ENCODE measurements around the gene C6orf89.

Gene C6orf89

DNA sequence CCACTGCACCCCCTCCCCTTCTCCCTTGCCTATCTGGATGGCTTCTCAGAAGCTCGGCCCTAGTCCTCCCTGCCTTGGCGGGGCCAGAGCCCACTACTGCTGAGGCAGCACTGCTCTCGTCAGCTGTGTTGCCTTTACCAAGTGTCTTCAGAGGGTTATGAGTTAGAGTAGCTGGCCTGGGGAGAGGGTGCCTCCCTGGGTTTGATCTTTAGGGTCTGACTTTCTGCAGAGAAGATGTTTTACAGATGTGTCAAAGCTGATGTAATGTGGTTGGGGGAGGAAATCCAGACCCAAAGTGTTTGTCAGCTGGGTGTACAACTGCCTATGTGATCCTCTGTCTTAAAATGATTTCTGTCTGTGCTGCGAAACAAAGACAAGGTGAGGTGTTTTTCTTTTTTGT, 38.4 kb downstream of the C6orf89 start:
- Histone ChIP-seq H3K4me1 (ENCODE audit: low read depth, poor library complexity, severe bottlenecking) (no peaks in the 10 kb centered on the region), H3K4me3 (IDR thresholded peaks at IDR 0.05; ENCODE audit: insufficient read depth, low read depth, low read length) (no peak overlapping the region), H3K27ac (no peak overlapping the region), H4K20me1 (ENCODE audit: insufficient read depth) (no peaks in the 10 kb centered on the region), H3K36me3 (ENCODE audit: insufficient read depth) (no peaks in the 10 kb centered on the region), H3K27me3 (ENCODE audit: insufficient read depth, low read depth) (no peaks in the 10 kb centered on the region), H2AFZ (ENCODE audit: low read depth) (no peak overlapping the region), H3K79me2 (ENCODE audit: insufficient read depth, low read depth) (no peaks in the 10 kb centered on the region), H3K4me2 (no peak overlapping the region), H3K9ac (no peak overlapping the region)
- TF ChIP-seq CTCF (conservative IDR thresholded peaks at IDR 0.05; ENCODE audit: low read depth, low read length): no peak

- no peak overlapping the region for H3K4me2 ChIP-seq
- H2AFZ ChIP-seq (ENCODE audit: low read depth): no peak overlapping the region
- H3K27ac ChIP-seq: no peak overlapping the region
- no peak for TF ChIP-seq CTCF (conservative IDR thresholded peaks at IDR 0.05; ENCODE audit: low read depth, low read length)
- H3K9ac ChIP-seq: no peak overlapping the region
- H3K79me2 ChIP-seq (ENCODE audit: insufficient read depth, low read depth): no peaks in the 10 kb centered on the region
- no peaks in the 10 kb centered on the region for H3K36me3 ChIP-seq (ENCODE audit: insufficient read depth)
- H3K4me3 ChIP-seq (IDR thresholded peaks at IDR 0.05; ENCODE audit: insufficient read depth, low read depth, low read length): no peak overlapping the region
- no peaks in the 10 kb centered on the region for H4K20me1 ChIP-seq (ENCODE audit: insufficient read depth)
- no peaks in the 10 kb centered on the region for H3K27me3 ChIP-seq (ENCODE audit: insufficient read depth, low read depth)
- no peaks in the 10 kb centered on the region for H3K4me1 ChIP-seq (ENCODE audit: low read depth, poor library complexity, severe bottlenecking)
These were observed 39.1 kb downstream of the C6orf89 start for GRCh38 chr6:36924778-36925374.

- Histone ChIP-seq H3K4me1 (ENCODE audit: low read depth, poor library complexity, severe bottlenecking) (no peaks in the 10 kb centered on the region), H3K4me2 (no peak overlapping the region), H3K4me3 (IDR thresholded peaks at IDR 0.05; ENCODE audit: insufficient read depth, low read depth, low read length) (no peak overlapping the region), H2AFZ (ENCODE audit: low read depth) (no peak overlapping the region), H3K79me2 (ENCODE audit: insufficient read depth, low read depth) (no peaks in the 10 kb centered on the region), H3K27me3 (ENCODE audit: insufficient read depth, low read depth) (no peaks in the 10 kb centered on the region), H3K27ac (no peak overlapping the region), H3K36me3 (ENCODE audit: insufficient read depth) (no peaks in the 10 kb centered on the region), H3K9ac (no peak overlapping the region), H4K20me1 (ENCODE audit: insufficient read depth) (no peaks in the 10 kb centered on the region)
- no peak for TF ChIP-seq CTCF (conservative IDR thresholded peaks at IDR 0.05; ENCODE audit: low read depth, low read length)
These were observed 40.1 kb downstream of the C6orf89 start for GRCh38 chr6:36925809-36926208.

- no peak overlapping the region for H3K27ac ChIP-seq
- no peak overlapping the region for H2AFZ ChIP-seq (ENCODE audit: low read depth)
- H3K36me3 ChIP-seq (ENCODE audit: insufficient read depth): no peaks in the 10 kb centered on the region
- TF ChIP-seq CTCF (conservative IDR thresholded peaks at IDR 0.05; ENCODE audit: low read depth, low read length): no peak
- H3K4me3 ChIP-seq (IDR thresholded peaks at IDR 0.05; ENCODE audit: insufficient read depth, low read depth, low read length): no peak overlapping the region
- H4K20me1 ChIP-seq (ENCODE audit: insufficient read depth): no peaks in the 10 kb centered on the region
- no peaks in the 10 kb centered on the region for H3K79me2 ChIP-seq (ENCODE audit: insufficient read depth, low read depth)
- no peak overlapping the region for H3K4me2 ChIP-seq
- H3K9ac ChIP-seq: no peak overlapping the region
- no peaks in the 10 kb centered on the region for H3K27me3 ChIP-seq (ENCODE audit: insufficient read depth, low read depth)
- H3K4me1 ChIP-seq (ENCODE audit: low read depth, poor library complexity, severe bottlenecking): no peaks in the 10 kb centered on the region
These were observed 41.2 kb downstream of the C6orf89 start for GRCh38 chr6:36926708-36927513.
